ENCODE data around the gene HAL. TPM values are rescaled to one million over a fixed set of nuclear protein-coding genes. Genes with fewer than 3 reads are reported as not detected.

Gene HAL
- total and polyA plus RNA-seq, 2 of the 8 experiments (the other 6 are each of a cell fraction or from before 2014, with no cell fraction given), result 0.12 to 0.17 TPM

- no peaks in the 10 kb centered on the region for H4K20me1 ChIP-seq (replicated peaks in 1 of 2; ENCODE audit: control insufficient read depth in 1 of 2, insufficient read depth in 2 of 2, low read length in 2 of 2)
- H3K27ac ChIP-seq (ENCODE audit: low read depth, low read length), result no peak overlapping the region
- H3K36me3 ChIP-seq (ENCODE audit: control insufficient read depth in 2 of 4, insufficient read depth in 4 of 4, low read length in 3 of 4), result no peaks in the 10 kb centered on the region
- no peaks in the 10 kb centered on the region for H3K79me2 ChIP-seq (ENCODE audit: control insufficient read depth in 1 of 2, insufficient read depth in 2 of 2, low read length in 2 of 2)
- FAIRE-seq (no peak), DNase-seq (ENCODE audit: low read depth in 1 of 2, low spot score in 2 of 2) (no peak)
- ChIA-PET POLR2A (ENCODE audit: partially characterized antibody) (no interaction called here), CTCF (ENCODE audit: partially characterized antibody) (interaction anchor here (1.0 to 4.7 kb wide), 2 partner anchors 12 to 35 kb away, joined by 3 to 53 read pairs; no protein-coding TSS in a partner anchor)
- no peak overlapping the region for H2AFZ ChIP-seq (ENCODE audit: low read length)
- H3K4me3 ChIP-seq (ENCODE audit: extremely low read depth in 1 of 4, insufficient read depth in 2 of 4, low read depth in 3 of 4, low read length in 4 of 4), result no peak overlapping the region
- no peak overlapping the region for H3K14ac ChIP-seq (ENCODE audit: insufficient read length)
- no peaks in the 10 kb centered on the region; a peak in 1 of 4 replicates for H3K9me3 ChIP-seq (ENCODE audit: insufficient read depth in 2 of 2, low read depth in 1 of 2, low read length in 1 of 2)
- 66% methylated on average over 14 of the region's 14 CpGs; no CpG with 5 or more reads in 1 of the 2 experiments for WGBS, 2 experiments (ENCODE audit: extremely low coverage in 1 of 2, insufficient coverage in 1 of 2, insufficient read length in 1 of 2, insufficient replicate concordance in 2 of 2, low coverage in 1 of 2, low lambda C conversion rate in 2 of 2, missing lambda C conversion rate in 1 of 2)
- H4K91ac ChIP-seq (replicated peaks; ENCODE audit: insufficient read length, low read length), result no peak overlapping the region
- no peak overlapping the region for H2BK15ac ChIP-seq (ENCODE audit: low read length)
- H2BK20ac ChIP-seq (ENCODE audit: low read length), result no peak overlapping the region
- no peak overlapping the region for H3K4ac ChIP-seq (replicated peaks; ENCODE audit: insufficient read length, low read depth, low read length)
- H2BK5ac ChIP-seq (ENCODE audit: low read depth, low read length), result no peak overlapping the region
- H3K23me2 ChIP-seq (ENCODE audit: low read depth, low read length), result no peaks in the 10 kb centered on the region
- H3K56ac ChIP-seq (replicated peaks; ENCODE audit: insufficient read length, low read depth, low read length), result no peak overlapping the region
- no peak overlapping the region for H3K23ac ChIP-seq (ENCODE audit: insufficient read length)
- no peak for TF ChIP-seq RXRA (IDR thresholded peaks at IDR 0.05; ENCODE audit: insufficient read depth, low read depth, low read length)
- TF ChIP-seq CTBP2 (IDR thresholded peaks at IDR 0.05; ENCODE audit: borderline replicate concordance, insufficient read depth, insufficient read length, low read length), result peak; percentile 53
- H3K9ac ChIP-seq (replicated peaks in 1 of 4; ENCODE audit: extremely low read depth in 1 of 4, low read depth in 3 of 4, low read length in 3 of 4), result no peak overlapping the region
- no peak overlapping the region for H4K5ac ChIP-seq (ENCODE audit: insufficient read length, low read depth, low read length)
- no peak overlapping the region for H2AK5ac ChIP-seq (ENCODE audit: low read depth, low read length)
- H3K18ac ChIP-seq (ENCODE audit: extremely low read depth, low read length), result no peak overlapping the region
- 0 out of 4 replicates have a peak overlapping the region, but pooled peaks have one; percentile 2 to 13 for H3K4me2 ChIP-seq (ENCODE audit: insufficient read depth in 1 of 2, low read depth in 2 of 2, low read length in 2 of 2)
- H2BK120ac ChIP-seq (replicated peaks; ENCODE audit: low read depth, low read length), result no peak overlapping the region
- no peak overlapping the region for H2BK12ac ChIP-seq (ENCODE audit: low read depth, low read length)
- no peaks in the 10 kb centered on the region for H3K79me1 ChIP-seq (ENCODE audit: low read depth, low read length)
- H3K4me1 ChIP-seq (replicated peaks in 1 of 4; ENCODE audit: control insufficient read depth in 3 of 4, insufficient read depth in 4 of 4, low read length in 3 of 4), result peaks cover 0 to 8% (median 4%) of the 10 kb centered on the region in 4 experiments; a peak in 5 of 7 replicates
- H4K8ac ChIP-seq (ENCODE audit: extremely low read depth, insufficient read depth, low read length), result no peak overlapping the region
- no peaks in the 10 kb centered on the region for H3K27me3 ChIP-seq (replicated peaks in 1 of 4; ENCODE audit: control insufficient read depth in 3 of 4, extremely low read depth in 1 of 4, insufficient read depth in 3 of 4, low read length in 3 of 4)
Observed at GRCh38 chr12:95986635-95987570, 9.2 kb downstream of the HAL start.
